GM18502 (cell line): ENCODE results near the gene ODF2.

ENCODE experiments used
- ATAC-seq: cut with Tn5 transposase; IDR thresholded peaks from one replicate; pipeline ENCODE4 v1.9.1; 2021; ENCODE audit warnings: mild to moderate bottlenecking; ENCODE audit not compliant: unreplicated experiment, poor library complexity

The ODF2 gene

GRCh38 chr9:128521956-128522355 lies 66.2 kb downstream of the ODF2 start:
- ATAC-seq, result no peak

- no peak for ATAC-seq
Measured at GRCh38 chr9:128523199-128523925, 67.6 kb downstream of the ODF2 start.

GRCh38 chr9:128526720-128527119 lies 70.9 kb downstream of the ODF2 start:
- ATAC-seq, result no peak

GRCh38 chr9:128528445-128529160 lies 72.8 kb downstream of the ODF2 start:
- no peak for ATAC-seq

- no peak for ATAC-seq
Measured at GRCh38 chr9:128529191-128529590, 73.4 kb downstream of the ODF2 start.

- ATAC-seq, result no peak
Measured at GRCh38 chr9:128532581-128532980, 76.8 kb downstream of the ODF2 start.

- ATAC-seq, result no peak
Measured at GRCh38 chr9:128540634-128541360, 85.0 kb downstream of the ODF2 start.

- no peak for ATAC-seq
Measured at GRCh38 chr9:128546504-128546903, 90.7 kb downstream of the ODF2 start.

GRCh38 chr9:128548876-128549275 lies 93.1 kb downstream of the ODF2 start:
- ATAC-seq, result no peak

- no peak for ATAC-seq
Measured at GRCh38 chr9:128550226-128550625, 94.4 kb downstream of the ODF2 start.
